Progenitor cell of endocrine pancreas (in vitro differentiated cells): ENCODE data around the gene ASTL. TPM values are rescaled to one million over a fixed set of nuclear protein-coding genes. Genes with fewer than 3 reads are reported as not detected.

ENCODE experiments used
- DNase-seq: peaks from one replicate; pipeline ENCODE4 v3.0.0; 2021; ENCODE audit warnings: low spot score; ENCODE audit not compliant: unreplicated experiment
- H3K27ac Mint-ChIP-seq: 2 replicates; pipeline ENCODE4 v1.8.0; 2021; ENCODE audit warnings: mild to moderate bottlenecking, moderate library complexity, mixed read lengths
- H3K27me3 Mint-ChIP-seq: 2 replicates; pipeline ENCODE4 v1.8.0; 2021; ENCODE audit warnings: mixed read lengths
- H3K36me3 Mint-ChIP-seq: 2 replicates; pipeline ENCODE4 v1.8.0; 2022; ENCODE audit warnings: mixed read lengths; ENCODE audit not compliant: insufficient read depth
- H3K4me1 Mint-ChIP-seq: 2 replicates; pipeline ENCODE4 v1.8.0; 2021; ENCODE audit warnings: low read depth, mixed read lengths
- H3K4me3 Mint-ChIP-seq: 2 replicates; pipeline ENCODE4 v1.8.0; 2021; ENCODE audit warnings: low read depth, mild to moderate bottlenecking, moderate library complexity, mixed read lengths
- H3K9me3 Mint-ChIP-seq: 2 replicates; pipeline ENCODE4 v1.8.0; 2021; ENCODE audit warnings: low read depth, mixed read lengths
- total RNA-seq: library from RNA; stranded (reverse); gene quantifications from 2 replicates; pipeline ENCODE4 v1.2.1, GENCODE V29; 2021
- TF ChIP-seq, protein P1 (sequence below): fragments of 200-600 bp; sonication (generic); IDR thresholded peaks from one replicate; pipeline ENCODE4 v1.5.0; 2021; ENCODE audit warnings: antibody characterized with exemption, mild to moderate bottlenecking; ENCODE audit not compliant: unreplicated experiment

ASTL gene
- total RNA-seq, 1 donor from 2014 or later, result 0.29 TPM

DNA sequence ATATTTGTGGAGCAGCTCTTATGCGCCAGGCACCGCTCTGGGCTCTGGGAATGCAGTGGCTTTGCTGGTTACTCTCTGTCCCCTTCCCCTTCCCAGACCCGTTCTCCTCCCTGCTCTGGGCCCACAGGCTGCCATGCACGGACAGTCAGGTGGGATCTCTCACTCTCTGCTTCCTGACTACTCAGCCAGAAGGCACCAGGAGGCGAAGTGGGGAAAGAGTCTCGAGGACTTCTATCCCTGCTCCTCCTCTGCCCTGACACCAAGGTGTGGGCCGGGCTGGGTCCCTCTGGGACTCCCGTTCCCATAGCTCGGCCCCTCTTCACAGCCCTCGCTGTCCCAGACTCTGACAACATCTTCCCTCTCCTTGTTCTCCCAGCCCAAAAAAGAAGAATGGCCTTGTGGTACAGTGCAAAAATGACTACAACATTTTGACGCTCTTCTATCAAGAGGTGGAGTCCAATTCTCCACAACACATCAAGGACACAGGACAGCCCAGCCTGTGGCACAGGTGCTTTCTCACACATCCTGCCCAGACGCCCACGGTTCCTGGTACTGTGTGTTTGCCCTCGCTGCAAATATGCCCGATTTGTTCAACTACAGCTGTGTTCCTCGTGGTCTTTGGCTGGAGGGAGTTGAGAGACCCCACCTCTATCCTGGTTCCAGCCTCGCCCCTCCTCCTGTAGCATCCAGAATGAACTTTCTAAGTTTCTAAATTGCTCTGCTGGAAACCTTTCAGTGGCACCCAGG is 21.0 kb upstream of the ASTL start:
- no peak overlapping the region for H3K4me3 Mint-ChIP-seq
- DNase-seq, result no peak
- peaks cover 3% of the 10 kb centered on the region for H3K4me1 Mint-ChIP-seq

DNA sequence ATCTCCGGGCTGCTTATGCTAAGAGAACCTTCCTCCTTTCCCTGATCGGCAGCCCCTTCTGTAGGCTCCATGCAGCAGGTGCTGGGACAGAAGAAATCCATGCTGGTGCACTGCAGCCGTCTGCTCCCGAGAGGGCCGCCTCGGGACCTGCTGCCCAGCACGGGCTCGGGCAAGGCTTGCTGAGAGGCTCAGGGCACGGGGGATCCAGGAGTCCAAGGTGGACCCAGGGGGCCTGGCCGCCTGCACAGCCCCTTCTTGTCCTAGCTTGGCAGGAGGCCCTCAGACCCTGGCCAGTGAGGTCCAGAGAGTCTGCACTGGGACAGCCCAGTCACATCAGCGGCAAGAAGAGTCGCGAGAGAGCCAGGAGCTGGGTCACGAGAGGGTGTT is 20.2 kb upstream of the ASTL start:
- Mint-ChIP-seq H3K4me1 (peaks cover 3% of the 10 kb centered on the region), H3K36me3 (no peaks in the 10 kb centered on the region), H3K9me3 (peaks cover 5% of the 10 kb centered on the region), H3K27ac (no peak overlapping the region), H3K27me3 (peaks cover 13% of the 10 kb centered on the region), H3K4me3 (no peak overlapping the region)
- DNase-seq, result no peak
- TF ChIP-seq, protein P1, sequence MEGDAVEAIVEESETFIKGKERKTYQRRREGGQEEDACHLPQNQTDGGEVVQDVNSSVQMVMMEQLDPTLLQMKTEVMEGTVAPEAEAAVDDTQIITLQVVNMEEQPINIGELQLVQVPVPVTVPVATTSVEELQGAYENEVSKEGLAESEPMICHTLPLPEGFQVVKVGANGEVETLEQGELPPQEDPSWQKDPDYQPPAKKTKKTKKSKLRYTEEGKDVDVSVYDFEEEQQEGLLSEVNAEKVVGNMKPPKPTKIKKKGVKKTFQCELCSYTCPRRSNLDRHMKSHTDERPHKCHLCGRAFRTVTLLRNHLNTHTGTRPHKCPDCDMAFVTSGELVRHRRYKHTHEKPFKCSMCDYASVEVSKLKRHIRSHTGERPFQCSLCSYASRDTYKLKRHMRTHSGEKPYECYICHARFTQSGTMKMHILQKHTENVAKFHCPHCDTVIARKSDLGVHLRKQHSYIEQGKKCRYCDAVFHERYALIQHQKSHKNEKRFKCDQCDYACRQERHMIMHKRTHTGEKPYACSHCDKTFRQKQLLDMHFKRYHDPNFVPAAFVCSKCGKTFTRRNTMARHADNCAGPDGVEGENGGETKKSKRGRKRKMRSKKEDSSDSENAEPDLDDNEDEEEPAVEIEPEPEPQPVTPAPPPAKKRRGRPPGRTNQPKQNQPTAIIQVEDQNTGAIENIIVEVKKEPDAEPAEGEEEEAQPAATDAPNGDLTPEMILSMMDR, result no peak

More for the DNA sequence above, 21.0 kb upstream of the ASTL start:
- Mint-ChIP-seq H3K36me3 (no peaks in the 10 kb centered on the region), H3K27me3 (peaks cover 11% of the 10 kb centered on the region), H3K27ac (no peak overlapping the region), H3K9me3 (peaks cover 5% of the 10 kb centered on the region)
- TF ChIP-seq, protein P1, result no peak

DNA sequence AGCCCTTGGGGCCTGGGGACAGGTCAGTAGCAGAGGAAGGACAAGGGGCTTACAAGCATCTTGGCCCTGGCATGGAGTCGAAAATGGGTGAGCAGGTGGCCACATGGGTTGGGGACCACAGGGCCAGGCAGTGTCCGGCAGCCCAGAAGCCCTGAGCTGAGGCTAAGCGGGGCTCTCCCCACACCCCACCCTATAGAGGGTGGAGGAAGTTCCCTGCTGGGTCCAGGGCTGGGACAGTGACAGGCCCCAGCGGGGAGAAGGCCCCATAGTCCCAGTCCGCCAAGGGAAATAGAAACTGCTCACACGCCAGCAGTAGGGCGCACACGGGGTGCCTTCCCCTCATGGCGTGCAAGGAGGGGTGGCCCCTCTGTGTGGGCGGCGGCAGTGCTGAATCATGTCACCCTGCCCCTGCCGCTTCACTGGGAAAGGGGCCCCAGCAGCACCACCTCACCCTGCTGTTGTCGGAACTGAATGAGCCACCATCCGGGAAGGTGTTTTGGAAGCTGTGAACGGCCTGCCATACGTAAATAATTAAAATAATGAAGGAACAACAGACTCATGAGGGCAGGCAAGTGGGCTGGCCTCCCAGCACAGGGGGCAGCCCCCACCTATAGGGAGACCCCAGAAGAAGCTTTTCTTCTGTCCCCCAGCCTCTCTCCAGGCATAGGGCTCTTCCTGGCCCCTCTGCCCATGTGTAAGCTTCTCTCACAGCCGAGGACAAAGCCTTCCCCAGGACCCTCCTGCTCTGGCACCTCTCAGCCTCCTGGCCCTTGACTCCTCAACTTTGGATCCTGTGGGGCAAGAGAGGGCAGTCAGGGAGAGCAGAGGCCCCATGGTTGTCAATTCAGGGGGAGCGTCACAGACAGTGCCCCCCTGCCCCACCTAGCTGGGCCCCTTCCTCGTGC is 19.6 kb upstream of the ASTL start:
- no peak overlapping the region for H3K27ac Mint-ChIP-seq
- no peak overlapping the region for H3K4me3 Mint-ChIP-seq
- peaks cover 3% of the 10 kb centered on the region for H3K4me1 Mint-ChIP-seq

DNA sequence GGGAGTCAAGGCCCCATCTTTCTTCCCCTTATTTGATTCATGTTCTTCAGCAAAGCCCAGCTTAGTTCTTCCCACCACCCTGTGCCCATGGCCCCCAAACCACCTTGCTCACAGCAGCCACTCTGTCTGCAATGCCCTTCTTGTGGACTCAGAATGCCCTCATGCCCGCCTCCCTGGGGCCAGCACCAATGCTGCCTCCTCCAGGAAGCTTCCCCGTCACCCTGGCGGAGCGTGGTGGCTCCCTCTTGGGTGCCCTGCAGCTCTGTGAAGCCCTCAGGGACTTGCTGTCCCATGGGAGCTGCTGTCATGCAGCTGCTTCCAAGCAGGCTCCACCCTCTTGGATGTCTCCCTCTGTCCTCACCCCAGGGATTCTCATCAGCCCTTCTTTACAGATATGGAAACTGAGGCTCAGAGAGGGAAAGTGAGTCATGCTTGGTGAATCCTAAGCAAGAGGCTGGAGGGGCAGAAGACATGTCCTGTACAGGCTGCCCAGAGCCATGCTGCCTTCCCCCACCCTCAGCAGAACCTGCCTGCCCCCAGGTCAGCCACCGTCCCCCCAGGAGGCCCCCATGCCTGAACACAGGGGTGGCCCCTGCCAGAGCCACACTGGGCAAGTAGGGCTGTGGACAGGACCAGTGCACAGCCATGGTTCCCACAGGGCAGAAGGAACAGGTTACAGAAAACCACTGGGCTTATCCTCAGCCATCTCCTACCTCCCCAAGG is 18.8 kb upstream of the ASTL start:
- Mint-ChIP-seq H3K4me1 (peaks cover 3% of the 10 kb centered on the region), H3K27ac (no peak overlapping the region), H3K9me3 (peaks cover 5% of the 10 kb centered on the region), H3K4me3 (no peak overlapping the region), H3K36me3 (no peaks in the 10 kb centered on the region), H3K27me3 (peaks cover 15% of the 10 kb centered on the region)
- TF ChIP-seq, protein P1, result no peak
- no peak for DNase-seq

More for the DNA sequence above, 19.6 kb upstream of the ASTL start:
- TF ChIP-seq, protein P1, result no peak
- DNase-seq, result no peak
- H3K9me3 Mint-ChIP-seq, result peaks cover 5% of the 10 kb centered on the region
- H3K36me3 Mint-ChIP-seq, result no peaks in the 10 kb centered on the region
- H3K27me3 Mint-ChIP-seq, result peaks cover 14% of the 10 kb centered on the region
